Measurements from ENCODE around the gene ABCC1. TPM values are rescaled to one million over a fixed set of nuclear protein-coding genes. Genes with fewer than 3 reads are reported as not detected.

The ABCC1 gene
- total and polyA plus RNA-seq, 2 of the 4 experiments (the other 2 are of a cell fraction): 39.4 to 66.0 TPM

- Histone ChIP-seq H3K23ac (ENCODE audit: low read depth, low read length) (no peak overlapping the region), H3K27ac (ENCODE audit: insufficient read depth, low read length) (no peak overlapping the region), H2BK20ac (ENCODE audit: low read depth, low read length) (no peak overlapping the region), H4K91ac (ENCODE audit: insufficient read depth, low read depth, low read length) (no peak overlapping the region), H2BK5ac (ENCODE audit: low read depth, low read length, poor library complexity, severe bottlenecking) (no peak overlapping the region), H3K4me3 (ENCODE audit: insufficient read depth, low read depth, low read length) (no peak overlapping the region), H3K4me2 (ENCODE audit: low read depth, low read length) (no peak overlapping the region), H3K4ac (ENCODE audit: low read depth, low read length) (peak overlapping the region; percentile 3; the same call in 1 of the 2 replicates), H4K8ac (ENCODE audit: low read depth in 2 of 2, low read length in 2 of 2) (no peak overlapping the region), H3K56ac (ENCODE audit: extremely low read depth, insufficient read depth, low read length) (no peak overlapping the region), H3K9ac (ENCODE audit: low read depth, low read length) (no peak overlapping the region), H3K9me1 (ENCODE audit: insufficient read depth, low read length) (peaks cover 50% of the 10 kb centered on the region), H2BK120ac (ENCODE audit: low read depth, low read length) (no peak overlapping the region), H3K18ac (ENCODE audit: low read depth, low read length) (no peak overlapping the region), H3K27me3 (ENCODE audit: control insufficient read depth, insufficient read depth, low read length) (no peaks in the 10 kb centered on the region), H3K4me1 (ENCODE audit: control insufficient read depth, insufficient read depth, low read length) (peaks cover 39% of the 10 kb centered on the region), H3K79me1 (ENCODE audit: low read depth in 1 of 2, low read length in 2 of 2) (peaks cover 10 to 93% of the 10 kb centered on the region in 2 experiments; a peak in 3 of 4 replicates), H3K9me3 (ENCODE audit: control insufficient read depth, insufficient read depth, low read length) (no peaks in the 10 kb centered on the region), H4K5ac (ENCODE audit: low read depth, low read length) (no peak overlapping the region), H2AK5ac (ENCODE audit: low read depth, low read length) (no peak overlapping the region; the same call in 1 of the 2 replicates), H2BK15ac (ENCODE audit: low read depth, low read length) (0 out of 3 replicates have a peak overlapping the region, but pooled peaks have one; percentile 15), H2AFZ (replicated peaks; ENCODE audit: low read length, poor library complexity) (no peak overlapping the region), H4K20me1 (ENCODE audit: insufficient read depth, low read length) (peaks cover 55% of the 10 kb centered on the region), H2AK9ac (replicated peaks; ENCODE audit: low read depth, low read length, poor library complexity) (no peak overlapping the region), H3K36me3 (ENCODE audit: control insufficient read depth, insufficient read depth, low read length) (peaks cover 45% of the 10 kb centered on the region), H3K14ac (replicated peaks; ENCODE audit: low read depth, low read length) (no peak overlapping the region)
- DNase-seq (no peak), ATAC-seq (ENCODE audit: low read depth) (no peak)
- dilution Hi-C loops (cut with HindIII; ENCODE audit: low sequenced_read_pairs, unreplicated experiment): no loop called here
- intact Hi-C loops (cut with micrococcal nuclease): no loop called here
- CTCF ChIA-PET: interaction anchor here (0.7 kb wide), 1 partner anchor 106 kb away, joined by 3 read pairs; no protein-coding TSS in a partner anchor
- 97% methylated on average over 5 of the region's 14 CpGs; no CpG with 5 or more reads in 1 of the 2 experiments for WGBS, 2 experiments (ENCODE audit: extremely low coverage in 2 of 2, insufficient read length in 1 of 2)
- in situ Hi-C loops (cut with MboI; ENCODE audit: low sequenced_read_pairs): no loop called here
- POLR2A ChIA-PET (ENCODE audit: unreplicated experiment): no interaction called here
- no TSS peak for BruUV-seq (replicated peaks)
- TF ChIP-seq POLR2A (IDR thresholded peaks at IDR 0.05; ENCODE audit: low read depth, low read length) (no peak), MXI1 (IDR thresholded peaks at IDR 0.05; ENCODE audit: borderline replicate concordance, low read depth, low read length) (no peak), CTCF (conservative IDR thresholded peaks at IDR 0.05; ENCODE audit: low read depth, low read length) (no peak), RFX5 (IDR thresholded peaks at IDR 0.05; ENCODE audit: low read depth, low read length) (no peak), FOS (IDR thresholded peaks at IDR 0.05; ENCODE audit: low read depth, low read length) (no peak), USF2 (IDR thresholded peaks at IDR 0.05; ENCODE audit: low read depth, low read length) (no peak), CHD1 (IDR thresholded peaks at IDR 0.05; ENCODE audit: low read depth, low read length) (no peak), NFE2L2 (IDR thresholded peaks at IDR 0.05; ENCODE audit: low read depth, low read length) (no peak), MAFK (IDR thresholded peaks at IDR 0.05; ENCODE audit: low read depth, low read length) (no peak), BHLHE40 (IDR thresholded peaks at IDR 0.05; ENCODE audit: low read depth, low read length) (no peak), CEBPB (IDR thresholded peaks at IDR 0.05; ENCODE audit: low read depth, low read length) (no peak), ELK1 (IDR thresholded peaks at IDR 0.05; ENCODE audit: borderline replicate concordance, low read depth, low read length) (no peak), SMC3 (IDR thresholded peaks at IDR 0.05; ENCODE audit: low read depth, low read length) (no peak), RAD21 (IDR thresholded peaks at IDR 0.05; ENCODE audit: low read length) (no peak), RCOR1 (IDR thresholded peaks at IDR 0.05; ENCODE audit: insufficient replicate concordance, low read length) (no peak), MAZ (IDR thresholded peaks at IDR 0.05; ENCODE audit: borderline replicate concordance, low read depth, low read length) (no peak)
These were observed 41.5 kb downstream of the ABCC1 start for GRCh38 chr16:15990902-15991301.

All from IMR-90 (cell line).